Esophagus muscularis mucosa (tissue), 3 donors: ENCODE measurements around the gene ARIH1.

ENCODE experiments used
- CTCF ChIP-seq, 3 experiments: fragments of 200-600 bp in 2 of 3; fragments of 450-650 bp in 1 of 3; sonication (generic) in 2 of 3; IDR thresholded peaks; one replicate each; pipeline ENCODE4 v1.5.1; 2017 to 2019; ENCODE audit warnings: antibody characterized with exemption in 3 of 3, mild to moderate bottlenecking in 2 of 3, moderate library complexity in 1 of 3
- POLR2A ChIP-seq: fragments of 450-650 bp; IDR thresholded peaks from one replicate; pipeline ENCODE4 v1.6.1; 2017; ENCODE audit warnings: antibody characterized with exemption, moderate library complexity, mild to moderate bottlenecking, low read depth
- POLR2AphosphoS5 ChIP-seq, 2 donors: sonication (generic); formaldehyde crosslinking; IDR thresholded peaks; one replicate each; pipeline ENCODE4 v1.6.1; 2017; ENCODE audit warnings: antibody characterized with exemption in 2 of 2

DNA sequence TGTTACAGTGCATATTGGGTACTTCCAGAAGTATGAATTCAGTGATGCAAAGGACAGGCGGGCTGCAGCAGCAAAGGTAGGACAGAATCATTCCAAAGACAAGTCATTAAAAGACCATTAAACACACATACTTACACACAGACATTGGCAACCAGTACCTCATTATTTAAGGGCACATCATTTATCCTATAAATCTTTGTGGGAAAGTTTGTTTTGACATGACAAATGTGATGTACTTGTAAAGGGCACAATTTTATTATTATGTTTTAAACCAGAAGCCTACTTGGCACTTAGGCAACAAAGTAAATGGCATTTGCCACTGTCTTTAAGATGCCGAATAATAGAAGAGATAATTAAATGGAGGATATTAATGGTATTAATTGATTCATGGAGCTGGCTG is 22.7 kb downstream of the ARIH1 start:
- TF ChIP-seq CTCF (IDR thresholded peaks at IDR 0.05) (no peak), POLR2AphosphoS5 (IDR thresholded peaks at IDR 0.05) (no peak), POLR2A (no peak)
